ENCODE measurements around the gene NMRK1. TPM values are rescaled to one million over a fixed set of nuclear protein-coding genes. Genes with fewer than 3 reads are reported as not detected.

Gene NMRK1
- total and polyA plus RNA-seq, 7 donors: 10.6 to 33.1 (median 23.3) TPM

DNA sequence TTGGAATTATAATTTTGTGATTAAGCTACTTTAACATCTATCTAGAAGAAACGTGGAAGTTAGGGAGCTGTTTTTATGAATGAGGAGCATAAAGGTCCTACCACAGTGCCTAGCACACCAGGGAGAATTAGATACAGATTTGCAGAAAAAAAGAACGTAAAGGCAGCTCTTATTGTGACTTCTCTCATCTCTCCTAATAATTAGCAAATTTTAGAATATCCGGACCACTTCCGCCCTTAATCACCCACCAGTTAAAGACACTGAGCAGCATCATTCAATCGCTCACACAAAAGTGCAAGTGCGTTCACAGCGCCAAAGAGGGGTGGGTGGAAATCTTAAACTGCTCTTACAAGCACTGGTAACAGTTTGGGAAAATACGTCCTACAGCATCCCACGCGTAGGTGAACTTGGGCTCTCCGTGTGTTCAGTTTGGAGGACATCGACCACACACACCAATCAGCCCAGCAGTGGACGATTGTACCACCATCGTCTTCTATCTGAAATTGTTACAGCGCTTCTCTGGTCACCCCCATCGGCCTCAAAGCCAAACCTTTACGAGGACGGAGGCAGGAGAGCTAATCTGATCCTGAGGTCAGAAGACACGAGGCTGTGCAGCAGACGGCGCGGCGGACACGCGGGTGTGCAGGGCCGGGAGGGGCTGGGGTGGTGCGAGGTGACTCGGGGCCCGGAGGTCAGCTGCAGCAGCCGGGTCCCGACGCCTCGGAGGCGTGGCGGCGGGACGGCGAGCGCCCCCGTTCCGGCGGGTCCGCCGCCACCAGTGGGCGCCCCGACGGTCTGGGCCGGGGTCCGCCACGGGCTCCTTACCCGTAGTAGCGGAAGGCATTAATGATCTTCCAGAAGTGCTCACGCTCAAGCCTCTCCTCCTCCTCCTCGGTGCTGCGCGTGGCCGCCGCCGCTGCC lies 60.5 kb downstream of the NMRK1 start:
- peak; percentile 77 to 79 (median 79) for ATAC-seq
- H3K36me3 ChIP-seq (ENCODE audit: insufficient read depth in 1 of 2, low read depth in 1 of 2): no peaks in the 10 kb centered on the region
- WGBS, 3 donors: 1% methylated on average over 36 to 59 of the region's 59 CpGs

DNA sequence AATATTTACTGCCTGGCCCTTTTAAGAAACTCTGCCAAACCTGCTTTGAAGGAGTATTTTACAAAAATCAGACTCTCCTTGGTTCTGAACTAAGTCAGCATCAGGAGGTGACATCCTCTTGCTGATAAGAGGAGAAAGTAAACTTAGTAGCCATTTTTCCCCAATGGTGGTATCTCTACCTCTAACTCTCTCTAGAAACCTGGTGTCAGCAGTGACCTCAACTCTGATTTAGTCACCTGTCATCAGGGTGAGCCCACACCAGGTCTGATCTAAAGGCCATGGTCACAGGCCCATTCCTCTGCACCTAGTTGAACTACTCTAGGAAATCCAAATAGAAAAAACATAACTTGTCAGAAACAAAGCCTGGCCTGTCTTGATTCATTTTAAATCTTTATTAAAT lies 64.1 kb downstream of the NMRK1 start:
- H3K4me3 ChIP-seq: no peak overlapping the region
- no peak overlapping the region for H3K27ac ChIP-seq
- TF ChIP-seq, protein P1, sequence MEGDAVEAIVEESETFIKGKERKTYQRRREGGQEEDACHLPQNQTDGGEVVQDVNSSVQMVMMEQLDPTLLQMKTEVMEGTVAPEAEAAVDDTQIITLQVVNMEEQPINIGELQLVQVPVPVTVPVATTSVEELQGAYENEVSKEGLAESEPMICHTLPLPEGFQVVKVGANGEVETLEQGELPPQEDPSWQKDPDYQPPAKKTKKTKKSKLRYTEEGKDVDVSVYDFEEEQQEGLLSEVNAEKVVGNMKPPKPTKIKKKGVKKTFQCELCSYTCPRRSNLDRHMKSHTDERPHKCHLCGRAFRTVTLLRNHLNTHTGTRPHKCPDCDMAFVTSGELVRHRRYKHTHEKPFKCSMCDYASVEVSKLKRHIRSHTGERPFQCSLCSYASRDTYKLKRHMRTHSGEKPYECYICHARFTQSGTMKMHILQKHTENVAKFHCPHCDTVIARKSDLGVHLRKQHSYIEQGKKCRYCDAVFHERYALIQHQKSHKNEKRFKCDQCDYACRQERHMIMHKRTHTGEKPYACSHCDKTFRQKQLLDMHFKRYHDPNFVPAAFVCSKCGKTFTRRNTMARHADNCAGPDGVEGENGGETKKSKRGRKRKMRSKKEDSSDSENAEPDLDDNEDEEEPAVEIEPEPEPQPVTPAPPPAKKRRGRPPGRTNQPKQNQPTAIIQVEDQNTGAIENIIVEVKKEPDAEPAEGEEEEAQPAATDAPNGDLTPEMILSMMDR (IDR thresholded peaks at IDR 0.05): no peak
- no peaks in the 10 kb centered on the region for H3K36me3 ChIP-seq (ENCODE audit: insufficient read depth in 1 of 2, low read depth in 1 of 2)
- intact Hi-C loops (cut with DNase I): no loop called here
- DNase-seq (no peak), ATAC-seq (no peak)
- no peaks in the 10 kb centered on the region for H3K27me3 ChIP-seq (ENCODE audit: insufficient read depth in 3 of 3, low read length in 2 of 3)
- no peaks in the 10 kb centered on the region for H3K9me3 ChIP-seq
- peaks cover 19% of the 10 kb centered on the region for H3K4me1 ChIP-seq

More for the DNA sequence above, 60.5 kb downstream of the NMRK1 start:
- intact Hi-C loops (cut with DNase I): loop anchor here (1.0 to 5.0 kb wide), 3 partner anchors 60 to 75 kb away; partner anchors contain the start of genes C9orf40 (in 1 of the 2), NMRK1 (in 1 of the 2) and OSTF1 (in 1 of the 2)
- peak overlapping the region; percentile 97 for H3K27ac ChIP-seq
- peak; percentile 77 to 83 for DNase-seq
- H3K4me1 ChIP-seq: peaks cover 19% of the 10 kb centered on the region
- peak overlapping the region; percentile 98 for H3K4me3 ChIP-seq
- TF ChIP-seq, protein P1 (IDR thresholded peaks at IDR 0.05): no peak
- H3K27me3 ChIP-seq (ENCODE audit: insufficient read depth in 3 of 3, low read length in 2 of 3): no peaks in the 10 kb centered on the region
- H3K9me3 ChIP-seq: no peaks in the 10 kb centered on the region

DNA sequence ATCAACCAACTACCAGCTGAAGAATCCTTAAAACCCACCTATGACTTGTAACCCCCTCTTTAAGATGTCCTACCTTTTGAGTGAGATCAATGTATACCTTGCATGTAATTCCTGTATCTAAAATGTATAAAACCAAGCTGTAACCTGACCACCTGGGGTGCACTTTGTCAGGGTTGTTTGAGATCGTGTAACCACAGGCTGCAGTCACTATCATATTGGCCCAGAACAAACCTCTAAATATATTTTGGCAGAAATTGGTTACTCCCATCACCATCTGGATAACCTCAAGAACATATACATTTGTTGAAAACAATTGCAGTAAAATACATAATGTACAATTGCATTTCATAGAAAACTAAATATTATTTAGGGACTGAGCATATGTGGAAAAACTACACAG lies 68.3 kb downstream of the NMRK1 start:
- H3K27ac ChIP-seq: no peak overlapping the region
- no peaks in the 10 kb centered on the region for H3K4me1 ChIP-seq
- ATAC-seq: no peak
- no peaks in the 10 kb centered on the region for H3K27me3 ChIP-seq (ENCODE audit: insufficient read depth in 3 of 3, low read length in 2 of 3)
- H3K9me3 ChIP-seq: no peaks in the 10 kb centered on the region
- H3K4me3 ChIP-seq: no peak overlapping the region
- TF ChIP-seq, protein P1 (IDR thresholded peaks at IDR 0.05): no peak
- 87 to 95% (median 90%) methylated on average over 1 of the region's 1 CpG for WGBS, 3 donors
- H3K36me3 ChIP-seq (ENCODE audit: insufficient read depth in 1 of 2, low read depth in 1 of 2): peaks cover 0 to 16% of the 10 kb centered on the region in 2 donors
- DNase-seq: no peak
- intact Hi-C loops (cut with DNase I): no loop called here

DNA sequence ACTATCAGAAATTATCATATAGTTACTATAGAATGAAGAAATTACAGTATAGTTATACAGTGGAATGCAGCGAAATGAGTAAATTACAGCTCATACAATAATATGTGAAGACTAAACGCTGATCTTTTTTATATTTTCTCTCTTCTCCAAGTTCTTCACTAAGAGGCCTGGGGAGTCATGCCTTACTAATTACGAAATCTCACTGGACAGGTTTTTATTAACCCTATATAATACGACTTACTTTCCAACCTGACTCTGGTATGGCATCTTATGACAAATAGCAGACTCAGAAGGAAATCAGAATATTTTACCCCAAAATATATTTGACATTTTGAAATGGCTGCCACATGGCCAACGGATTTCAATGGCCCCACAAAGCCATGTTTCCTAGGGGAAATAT lies 68.9 kb downstream of the NMRK1 start:
- intact Hi-C loops (cut with DNase I): no loop called here
- 93 to 96% (median 96%) methylated on average over 5 of the region's 5 CpGs for WGBS, 3 donors
- Histone ChIP-seq H3K36me3 (ENCODE audit: insufficient read depth in 1 of 2, low read depth in 1 of 2) (peaks cover 0 to 22% of the 10 kb centered on the region in 2 donors), H3K27ac (no peak overlapping the region), H3K4me3 (no peak overlapping the region), H3K27me3 (ENCODE audit: insufficient read depth in 3 of 3, low read length in 2 of 3) (no peaks in the 10 kb centered on the region), H3K4me1 (no peaks in the 10 kb centered on the region), H3K9me3 (no peaks in the 10 kb centered on the region)
- ATAC-seq (no peak), DNase-seq (no peak)
- TF ChIP-seq, protein P1 (IDR thresholded peaks at IDR 0.05): no peak

Measured in psoas muscle (tissue), 8 donors.